HepG2 (cell line): ENCODE measurements around the gene XAF1. TPM values are rescaled to one million over a fixed set of nuclear protein-coding genes. Genes with fewer than 3 reads are reported as not detected.

Experiments
- CBX2 ChIP-seq, 2 experiments: fragments of 200-600 bp in 1 of 2; sonication (generic); formaldehyde crosslinking in 1 of 2; IDR thresholded peaks; 2 replicates each; pipeline versions ENCODE4 v1.7.0 to v1.8.1; 2018 to 2022; ENCODE audit warnings: low read depth in 2 of 2, low read length in 1 of 2, mild to moderate bottlenecking in 1 of 2, missing genetic modification reagents in 1 of 2
- DR1 ChIP-seq: sonication (generic); formaldehyde crosslinking; IDR thresholded peaks from 2 replicates; pipeline ENCODE4 v1.8.0; 2021; ENCODE audit warnings: mild to moderate bottlenecking, missing genetic modification reagents, inconsistent platforms
- FOXA3 ChIP-seq: IDR thresholded peaks from 2 replicates; pipeline ENCODE4 v1.6.1; 2016; ENCODE audit warnings: missing genetic modification reagents, missing compliant biosample characterization
- FOXK1 ChIP-seq: sonication (generic); formaldehyde crosslinking; IDR thresholded peaks from 2 replicates; pipeline ENCODE4 v1.4.0; 2020; ENCODE audit warnings: low read depth, missing genetic modification reagents, borderline replicate concordance
- FOXO1 ChIP-seq: sonication (generic); formaldehyde crosslinking; IDR thresholded peaks from 2 replicates; pipeline ENCODE4 v1.4.0; 2020; ENCODE audit warnings: missing genetic modification reagents
- HNF1B ChIP-seq: sonication (generic); formaldehyde crosslinking; IDR thresholded peaks from 2 replicates; pipeline ENCODE4 v1.5.1; 2020; ENCODE audit warnings: mild to moderate bottlenecking, moderate library complexity, missing genetic modification reagents
- HNF4G ChIP-seq, 2 experiments: sonication (generic) in 1 of 2; formaldehyde crosslinking in 1 of 2; IDR thresholded peaks; 2 replicates each; pipeline versions ENCODE4 v1.4.0 to v1.6.1; 2011 to 2020; ENCODE audit warnings: borderline replicate concordance in 2 of 2, low read depth in 2 of 2, mild to moderate bottlenecking in 2 of 2, low read length in 1 of 2, missing genetic modification reagents in 1 of 2, moderate library complexity in 1 of 2
- HOXA3 ChIP-seq: sonication (generic); formaldehyde crosslinking; IDR thresholded peaks from 2 replicates; pipeline ENCODE4 v1.5.0; 2020; ENCODE audit warnings: missing genetic modification reagents
- KDM4B ChIP-seq: sonication (generic); formaldehyde crosslinking; IDR thresholded peaks from 2 replicates; pipeline ENCODE4 v1.4.0; 2020; ENCODE audit warnings: missing genetic modification reagents
- MEF2D ChIP-seq: sonication (generic); formaldehyde crosslinking; IDR thresholded peaks from 2 replicates; pipeline ENCODE4 v1.5.1; 2020; ENCODE audit warnings: mild to moderate bottlenecking, missing genetic modification reagents
- NONO ChIP-seq, 2 experiments: fragments of 450-650 bp in 1 of 2; sonication (generic) in 1 of 2; formaldehyde crosslinking in 1 of 2; IDR thresholded peaks in 1 of 2; conservative IDR thresholded peaks in 1 of 2; 2 replicates each; pipeline versions ENCODE4 v1.6.1 to v1.8.0; 2017 to 2022; ENCODE audit warnings: mild to moderate bottlenecking in 1 of 2, missing genetic modification reagents in 1 of 2, moderate library complexity in 1 of 2
- POGZ ChIP-seq: sonication (generic); formaldehyde crosslinking; IDR thresholded peaks from 2 replicates; pipeline ENCODE4 v1.4.0; 2020; ENCODE audit warnings: mild to moderate bottlenecking, missing genetic modification reagents
- SIN3B ChIP-seq: fragments of 150-350 bp; IDR thresholded peaks from 2 replicates; pipeline ENCODE4 v1.6.1; 2014; ENCODE audit warnings: low read length
- SRSF1 ChIP-seq: fragments of 200-400 bp; formaldehyde crosslinking; optimal IDR thresholded peaks from 2 replicates; pipeline ENCODE3; 2017; ENCODE audit warnings: mild to moderate bottlenecking, low read depth, low read length, moderate library complexity
- ZNF251 ChIP-seq: sonication (generic); formaldehyde crosslinking; IDR thresholded peaks from 2 replicates; pipeline ENCODE4 v1.9.0; 2021; ENCODE audit warnings: mild to moderate bottlenecking, missing genetic modification reagents
- ZNF326 ChIP-seq: sonication (generic); formaldehyde crosslinking; IDR thresholded peaks from 2 replicates; pipeline ENCODE4 v1.4.0; 2020; ENCODE audit warnings: missing genetic modification reagents, borderline replicate concordance
- polyA plus RNA-seq, 8 experiments: library from polyadenylated mRNA; depleted of rRNA in 3 of 8; stranded (reverse) in 7 of 8; unstranded in 1 of 8; fragments of >200 nt; fragmentation: Illumina TruSeq in 4 of 8; extraction: Trizol in 4 of 8; gene quantifications; 2 replicates each; pipeline versions ENCODE4 v1.2.1 to v1.2.3, GENCODE V29; 2011 to 2016; ENCODE audit warnings: low read depth in 4 of 8, missing spikeins in 1 of 8, mixed read lengths in 1 of 8; ENCODE audit not compliant: insufficient read depth in 1 of 8
- total RNA-seq, 5 experiments: library from RNA; depleted of rRNA; stranded (reverse); fragments of >200 nt; fragmentation: Illumina TruSeq; extraction: Trizol; gene quantifications; 2 replicates each; pipeline ENCODE4 v1.2.3, GENCODE V29; 2016; ENCODE audit warnings: low read depth in 1 of 5
- TF ChIP-seq, protein P1 (sequence below): IDR thresholded peaks from 2 replicates; pipeline ENCODE4 v1.6.1; 2016; ENCODE audit warnings: missing genetic modification reagents, missing compliant biosample characterization
- TF ChIP-seq, protein P2 (sequence below): sonication (generic); formaldehyde crosslinking; IDR thresholded peaks from 2 replicates; pipeline ENCODE4 v1.5.1; 2020; ENCODE audit warnings: mild to moderate bottlenecking, missing genetic modification reagents, borderline replicate concordance

XAF1 gene
- total and polyA plus RNA-seq, 2 of the 13 experiments (the other 11 are each of a cell fraction or from before 2014, with no cell fraction given): 1.2 to 2.4 TPM

DNA sequence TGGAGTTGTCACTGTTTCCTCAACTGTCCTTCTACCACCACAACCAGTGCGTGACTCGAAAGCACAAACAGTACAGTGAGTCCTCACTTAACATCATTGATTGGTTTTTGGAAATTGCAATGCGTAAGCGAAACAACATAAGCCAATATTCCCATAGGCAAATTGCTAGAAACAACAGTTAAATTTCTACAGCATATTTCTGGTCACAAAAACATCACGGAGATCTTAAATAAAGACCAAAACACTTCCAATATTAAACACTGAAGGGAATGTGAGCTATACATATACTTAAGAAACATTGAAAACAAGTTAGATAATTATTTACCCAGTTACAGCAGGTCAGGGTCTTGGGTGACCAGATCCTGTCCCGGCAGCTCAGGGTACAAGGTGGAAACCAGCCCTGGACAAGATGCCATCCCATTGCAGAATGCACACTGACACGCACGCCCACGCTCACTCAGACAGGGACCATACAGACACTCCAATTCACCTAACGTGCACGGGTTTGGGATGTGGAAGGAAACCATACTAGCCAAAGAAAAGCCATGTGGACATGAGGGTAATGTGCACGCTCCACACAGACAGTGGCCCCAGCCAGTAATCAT lies 47.4 kb upstream of the XAF1 start (continued):
- TF ChIP-seq SRSF1 (no peak), ZNF251 (CRISPR knock-in tag) (no peak), DR1 (CRISPR knock-in tag) (no peak), CBX2 (IDR thresholded peaks at IDR 0.05; ENCODE audit: low read depth, low read length) (no peak), CBX2 (CRISPR knock-in tag; IDR thresholded peaks at IDR 0.05; ENCODE audit: low read depth) (no peak), MEF2D (CRISPR knock-in tag) (peak; percentile 38; the same call in 1 of the 2 replicates), HOXA3 (CRISPR knock-in tag) (peak; percentile 43; the same call in 1 of the 2 replicates), NONO (IDR thresholded peaks at IDR 0.05) (no peak), NONO (CRISPR knock-in tag; conservative IDR thresholded peaks at IDR 0.05) (no peak), SIN3B (no peak), HNF4G (IDR thresholded peaks at IDR 0.05; ENCODE audit: borderline replicate concordance, low read depth, low read length) (no peak), HNF4G (CRISPR knock-in tag; IDR thresholded peaks at IDR 0.05; ENCODE audit: borderline replicate concordance, low read depth) (peak; percentile 57; the same call in 1 of the 2 replicates), FOXK1 (CRISPR knock-in tag) (0 out of 2 replicates have a peak, but pooled peaks have one; percentile 20), ZNF326 (CRISPR knock-in tag) (peak; percentile 84; the same call in 1 of the 2 replicates), KDM4B (CRISPR knock-in tag) (no peak), FOXA3 (CRISPR knock-in tag) (peak; percentile 37; the same call in 1 of the 2 replicates), HNF1B (CRISPR knock-in tag) (peak; percentile 21; the same call in 1 of the 2 replicates), FOXO1 (peak; percentile 52; the same call in 1 of the 2 replicates), POGZ (CRISPR knock-in tag) (peak; percentile 20; the same call in 1 of the 2 replicates)
- TF ChIP-seq, protein P1, sequence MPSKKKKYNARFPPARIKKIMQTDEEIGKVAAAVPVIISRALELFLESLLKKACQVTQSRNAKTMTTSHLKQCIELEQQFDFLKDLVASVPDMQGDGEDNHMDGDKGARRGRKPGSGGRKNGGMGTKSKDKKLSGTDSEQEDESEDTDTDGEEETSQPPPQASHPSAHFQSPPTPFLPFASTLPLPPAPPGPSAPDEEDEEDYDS: peak; percentile 32; the same call in 1 of the 2 replicates
- TF ChIP-seq, protein P2, sequence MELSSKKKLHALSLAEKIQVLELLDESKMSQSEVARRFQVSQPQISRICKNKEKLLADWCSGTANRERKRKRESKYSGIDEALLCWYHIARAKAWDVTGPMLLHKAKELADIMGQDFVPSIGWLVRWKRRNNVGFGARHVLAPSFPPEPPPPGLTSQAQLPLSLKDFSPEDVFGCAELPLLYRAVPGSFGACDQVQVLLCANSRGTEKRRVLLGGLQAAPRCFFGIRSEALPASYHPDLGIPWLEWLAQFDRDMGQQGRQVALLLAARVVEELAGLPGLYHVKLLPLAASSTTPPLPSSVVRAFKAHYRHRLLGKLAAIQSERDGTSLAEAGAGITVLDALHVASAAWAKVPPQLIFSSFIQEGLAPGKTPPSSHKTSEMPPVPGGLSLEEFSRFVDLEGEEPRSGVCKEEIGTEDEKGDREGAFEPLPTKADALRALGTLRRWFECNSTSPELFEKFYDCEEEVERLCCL: 0 out of 2 replicates have a peak, but pooled peaks have one; percentile 49
